ENCODE results near the gene CARM1.

- TF ChIP-seq JUN (CRISPR knock-in tag; IDR thresholded peaks at IDR 0.05) (no peak), ARID2 (CRISPR knock-in tag; IDR thresholded peaks at IDR 0.05; ENCODE audit: borderline replicate concordance) (no peak), SOX13 (IDR thresholded peaks at IDR 0.05) (no peak), SOX13 (CRISPR knock-in tag; conservative IDR thresholded peaks at IDR 0.05 in 1 of 2, IDR thresholded peaks at IDR 0.05 in 1 of 2) (no peak), FOXM1 (CRISPR knock-in tag; IDR thresholded peaks at IDR 0.05) (no peak), ZNF180 (CRISPR knock-in tag; IDR thresholded peaks at IDR 0.05; ENCODE audit: borderline replicate concordance, low read depth) (no peak), GABPA (IDR thresholded peaks at IDR 0.05; ENCODE audit: low read depth, low read length) (no peak), GABPA (CRISPR knock-in tag; IDR thresholded peaks at IDR 0.05; ENCODE audit: low read depth) (no peak), ZBTB10 (CRISPR knock-in tag; IDR thresholded peaks at IDR 0.05; ENCODE audit: borderline replicate concordance) (no peak)
Measured at GRCh38 chr19:10915130-10916091, 44.1 kb downstream of the CARM1 start.
